CD14-positive monocyte (primary cell): ENCODE data around the gene DHX57. TPM values are rescaled to one million over a fixed set of nuclear protein-coding genes. Genes with fewer than 3 reads are reported as not detected.

Experiments used
- DNase-seq, 3 donors: peaks; one replicate each; pipeline ENCODE4 v3.0.0-alpha.2; 2011 to 2022
- H2AFZ ChIP-seq: 2 replicates; pipeline ENCODE4 v1.6.0; 2012; ENCODE audit warnings: mild to moderate bottlenecking, low read depth, low read length, inconsistent platforms; ENCODE audit not compliant: insufficient read depth, poor library complexity, severe bottlenecking
- H3K27ac ChIP-seq, 2 donors: 1 replicate in 1 of 2; 2 replicates in 1 of 2; pipeline ENCODE4 v1.5.1; 2012 to 2013; ENCODE audit warnings: low read length in 2 of 2, control low read depth in 1 of 2, inconsistent platforms in 1 of 2, low read depth in 1 of 2, mild to moderate bottlenecking in 1 of 2
- H3K27me3 ChIP-seq, 2 donors: one replicate each; pipeline versions ENCODE4 v1.6.0 to v1.6.1; 2011 to 2013; ENCODE audit warnings: low read length in 2 of 2; ENCODE audit not compliant: control insufficient read depth in 2 of 2, insufficient read depth in 2 of 2
- H3K36me3 ChIP-seq, 2 donors: replicated peaks in 1 of 2; 1 replicate in 1 of 2; 2 replicates in 1 of 2; pipeline versions ENCODE4 v1.5.1 to v1.6.1; 2012 to 2013; ENCODE audit warnings: low read length in 2 of 2, control low read depth in 1 of 2, inconsistent platforms in 1 of 2, mild to moderate bottlenecking in 1 of 2; ENCODE audit not compliant: insufficient read depth in 2 of 2, control insufficient read depth in 1 of 2
- H3K4me1 ChIP-seq, 2 donors: 1 replicate in 1 of 2; 2 replicates in 1 of 2; pipeline versions ENCODE4 v1.5.1 to v1.6.1; 2012 to 2013; ENCODE audit warnings: low read length in 2 of 2, control low read depth in 1 of 2, inconsistent platforms in 1 of 2, mild to moderate bottlenecking in 1 of 2, moderate library complexity in 1 of 2; ENCODE audit not compliant: insufficient read depth in 2 of 2, control insufficient read depth in 1 of 2
- H3K4me2 ChIP-seq: replicated peaks from 2 replicates; pipeline ENCODE3; 2012; ENCODE audit warnings: low read length, moderate library complexity, mild to moderate bottlenecking; ENCODE audit not compliant: poor library complexity, severe bottlenecking; ENCODE audit errors: extremely low read depth
- H3K4me3 ChIP-seq, 3 experiments: fragments of 200-600 bp in 1 of 3; sonication (generic) in 1 of 3; replicated peaks in 1 of 3; 1 replicate in 2 of 3; 2 replicates in 1 of 3; pipeline ENCODE4 v1.5.1; 2011 to 2013; ENCODE audit warnings: low read length in 3 of 3, mild to moderate bottlenecking in 3 of 3, control low read depth in 2 of 3, low read depth in 2 of 3, inconsistent platforms in 1 of 3, moderate library complexity in 1 of 3
- H3K79me2 ChIP-seq: 2 replicates; pipeline ENCODE4 v1.6.0; 2012; ENCODE audit warnings: mild to moderate bottlenecking, control low read depth, inconsistent platforms, low read length, moderate library complexity; ENCODE audit not compliant: insufficient read depth
- H3K9ac ChIP-seq: 2 replicates; pipeline ENCODE4 v1.6.0; 2017; ENCODE audit warnings: low read length, mild to moderate bottlenecking; ENCODE audit not compliant: insufficient read depth, poor library complexity, severe bottlenecking
- H3K9me3 ChIP-seq, 2 donors: replicated peaks in 1 of 2; 1 replicate in 1 of 2; 2 replicates in 1 of 2; pipeline versions ENCODE4 v1.5.1 to v1.6.1; 2012 to 2013; ENCODE audit warnings: low read length in 2 of 2, control low read depth in 1 of 2; ENCODE audit not compliant: control insufficient read depth in 1 of 2, insufficient read depth in 1 of 2
- H4K20me1 ChIP-seq: 2 replicates; pipeline ENCODE4 v1.6.0; 2012; ENCODE audit warnings: mild to moderate bottlenecking, low read length, control low read depth, moderate library complexity; ENCODE audit not compliant: insufficient read depth
- H3K27ac Mint-ChIP-seq, 7 donors: one replicate each; pipeline ENCODE4 v1.8.0; 2020; ENCODE audit warnings: mild to moderate bottlenecking in 7 of 7, mixed read lengths in 7 of 7, moderate library complexity in 6 of 7, inconsistent platforms in 2 of 7
- H3K27me3 Mint-ChIP-seq, 3 donors: one replicate each; pipeline ENCODE4 v1.8.0; 2021 to 2022; ENCODE audit warnings: low read depth in 3 of 3, mild to moderate bottlenecking in 3 of 3, mixed read lengths in 3 of 3, moderate library complexity in 3 of 3, inconsistent platforms in 1 of 3
- H3K36me3 Mint-ChIP-seq, 2 donors: one replicate each; pipeline ENCODE4 v1.8.0; 2020; ENCODE audit warnings: mixed read lengths in 2 of 2, inconsistent platforms in 1 of 2, mild to moderate bottlenecking in 1 of 2
- H3K4me1 Mint-ChIP-seq: one replicate; pipeline ENCODE4 v1.8.0; 2020; ENCODE audit warnings: mild to moderate bottlenecking, mixed read lengths
- H3K4me3 Mint-ChIP-seq, 2 donors: one replicate each; pipeline ENCODE4 v1.8.0; 2020; ENCODE audit warnings: mild to moderate bottlenecking in 2 of 2, mixed read lengths in 2 of 2, moderate library complexity in 1 of 2
- H3K9me3 Mint-ChIP-seq, 7 donors: one replicate each; pipeline ENCODE4 v1.8.0; 2020 to 2022; ENCODE audit warnings: mixed read lengths in 7 of 7, mild to moderate bottlenecking in 6 of 7, moderate library complexity in 6 of 7, inconsistent platforms in 2 of 7
- WGBS: methylation state at CpG from one replicate; pipeline ENCODE4 v1.1.5; 2013; ENCODE audit warnings: missing lambda C conversion rate; ENCODE audit not compliant: insufficient coverage; 5-methylcytosine and 5-hydroxymethylcytosine counted together
- intact Hi-C, 2 donors: fragments of 100-400 bp; cut with micrococcal nuclease; formaldehyde crosslinking; loops; one replicate each; pipeline versions ENCODE4 v1.15.0 to v1.15.1; 2023
- polyA plus RNA-seq, 3 donors: library from polyadenylated mRNA; depleted of rRNA in 1 of 3; unstranded in 2 of 3; stranded (reverse) in 1 of 3; fragments of 300-500 nt in 2 of 3; fragments of >200 nt in 1 of 3; fragmentation: Illumina TruSeq in 2 of 3; gene quantifications; 1 replicate in 2 of 3; 2 replicates in 1 of 3; pipeline ENCODE4 v1.2.3, GENCODE V29; 2012 to 2021
- TF ChIP-seq, protein P1 (sequence below): fragments of 200-600 bp; IDR thresholded peaks from one replicate; pipeline ENCODE4 v1.8.0; 2022; ENCODE audit warnings: antibody characterized with exemption, mild to moderate bottlenecking

The DHX57 gene
- polyA plus RNA-seq, 3 donors, result 7.7 to 13.4 (median 12.9) TPM

DNA sequence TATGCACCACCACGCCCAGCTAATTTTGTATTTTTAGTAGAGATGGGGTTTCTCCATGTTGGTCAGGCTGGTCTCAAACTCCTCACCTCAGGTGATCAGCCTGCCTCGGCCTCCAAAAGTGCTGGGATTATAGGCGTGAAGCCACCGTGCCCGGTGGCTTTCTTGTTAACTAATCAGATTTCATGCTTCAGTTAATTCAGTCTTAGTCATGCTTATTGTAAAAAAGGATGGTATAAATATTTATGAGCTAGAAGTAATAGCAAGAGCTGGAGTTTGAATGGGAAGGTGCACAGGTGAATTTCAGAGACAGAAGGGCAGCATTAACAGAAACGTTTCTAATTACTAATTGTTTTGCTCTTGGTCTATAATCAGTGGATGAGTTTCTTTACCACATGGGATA lies 87.4 kb downstream of the DHX57 start:
- H3K4me2 ChIP-seq, result no peak overlapping the region
- Mint-ChIP-seq H3K9me3 (peaks cover 0 to 2% (median 0%) of the 10 kb centered on the region in 7 donors), H3K36me3 (peaks cover 0 to 1% of the 10 kb centered on the region in 2 donors), H3K27me3 (peaks cover 0 to 3% (median 1%) of the 10 kb centered on the region in 3 donors), H3K4me1 (peaks cover 5% of the 10 kb centered on the region), H3K27ac (no peak overlapping the region), H3K4me3 (no peak overlapping the region)
- H3K27ac ChIP-seq, result no peak overlapping the region
- peaks cover 11 to 15% of the 10 kb centered on the region in 2 donors for H3K4me1 ChIP-seq
- no peak overlapping the region for H2AFZ ChIP-seq
- no peaks in the 10 kb centered on the region for H3K36me3 ChIP-seq
- DNase-seq, result no peak
- no peaks in the 10 kb centered on the region for H3K9me3 ChIP-seq
- no peak overlapping the region for H3K9ac ChIP-seq
- TF ChIP-seq, protein P1, sequence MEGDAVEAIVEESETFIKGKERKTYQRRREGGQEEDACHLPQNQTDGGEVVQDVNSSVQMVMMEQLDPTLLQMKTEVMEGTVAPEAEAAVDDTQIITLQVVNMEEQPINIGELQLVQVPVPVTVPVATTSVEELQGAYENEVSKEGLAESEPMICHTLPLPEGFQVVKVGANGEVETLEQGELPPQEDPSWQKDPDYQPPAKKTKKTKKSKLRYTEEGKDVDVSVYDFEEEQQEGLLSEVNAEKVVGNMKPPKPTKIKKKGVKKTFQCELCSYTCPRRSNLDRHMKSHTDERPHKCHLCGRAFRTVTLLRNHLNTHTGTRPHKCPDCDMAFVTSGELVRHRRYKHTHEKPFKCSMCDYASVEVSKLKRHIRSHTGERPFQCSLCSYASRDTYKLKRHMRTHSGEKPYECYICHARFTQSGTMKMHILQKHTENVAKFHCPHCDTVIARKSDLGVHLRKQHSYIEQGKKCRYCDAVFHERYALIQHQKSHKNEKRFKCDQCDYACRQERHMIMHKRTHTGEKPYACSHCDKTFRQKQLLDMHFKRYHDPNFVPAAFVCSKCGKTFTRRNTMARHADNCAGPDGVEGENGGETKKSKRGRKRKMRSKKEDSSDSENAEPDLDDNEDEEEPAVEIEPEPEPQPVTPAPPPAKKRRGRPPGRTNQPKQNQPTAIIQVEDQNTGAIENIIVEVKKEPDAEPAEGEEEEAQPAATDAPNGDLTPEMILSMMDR, result no peak
- no peaks in the 10 kb centered on the region for H4K20me1 ChIP-seq
- H3K27me3 ChIP-seq, result no peaks in the 10 kb centered on the region
- intact Hi-C loops, result no loop called here
- WGBS, result 100% methylated on average over 4 of the region's 6 CpGs
- no peak overlapping the region for H3K4me3 ChIP-seq
- H3K79me2 ChIP-seq, result no peaks in the 10 kb centered on the region

DNA sequence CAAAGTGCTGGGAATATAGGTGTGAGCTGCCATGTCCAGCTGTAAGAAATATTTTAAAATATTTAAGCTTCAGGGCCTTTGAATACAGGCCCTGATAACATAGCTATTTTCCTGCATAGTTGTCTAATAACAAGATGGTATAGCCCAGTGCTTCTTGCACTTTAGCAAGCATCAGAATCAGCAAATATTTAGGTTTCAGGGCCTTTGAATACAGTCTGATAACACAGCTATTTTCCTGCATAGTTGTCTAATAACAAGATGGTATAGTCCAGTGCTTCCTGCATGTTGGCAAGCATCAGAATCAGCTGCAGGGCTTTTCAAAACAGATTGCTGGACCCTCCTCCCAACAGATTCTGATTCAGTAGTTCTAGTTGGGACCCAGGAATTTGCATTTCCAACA lies 92.1 kb downstream of the DHX57 start:
- no peaks in the 10 kb centered on the region for H3K9me3 ChIP-seq
- Mint-ChIP-seq H3K36me3 (peaks cover 12 to 25% of the 10 kb centered on the region in 2 donors), H3K27ac (no peak overlapping the region), H3K4me3 (no peak overlapping the region), H3K9me3 (peaks cover 0 to 1% (median 0%) of the 10 kb centered on the region in 7 donors), H3K4me1 (peaks cover 4% of the 10 kb centered on the region), H3K27me3 (peaks cover 0 to 1% (median 1%) of the 10 kb centered on the region in 3 donors)
- no peak overlapping the region for H3K4me3 ChIP-seq
- H2AFZ ChIP-seq, result no peak overlapping the region
- peaks cover 7% of the 10 kb centered on the region for H3K79me2 ChIP-seq
- H3K4me1 ChIP-seq, result peaks cover 4 to 5% of the 10 kb centered on the region in 2 donors
- no peak overlapping the region for H3K27ac ChIP-seq
- TF ChIP-seq, protein P1, result no peak
- no peak overlapping the region for H3K9ac ChIP-seq
- no peaks in the 10 kb centered on the region for H3K27me3 ChIP-seq
- DNase-seq, result no peak
- peaks cover 5 to 16% of the 10 kb centered on the region in 2 donors for H3K36me3 ChIP-seq
- no peak overlapping the region for H3K4me2 ChIP-seq
- H4K20me1 ChIP-seq, result no peaks in the 10 kb centered on the region
- intact Hi-C loops, result no loop called here
